SK-N-SH treated with all-trans-retinoic acid at 6 μM for 48 hours (cell line): ENCODE measurements around the gene RALGAPA1.

ENCODE experiments used
- ARNTL ChIP-seq: fragments of 450-650 bp; formaldehyde crosslinking; IDR thresholded peaks from 2 replicates; pipeline ENCODE4 v1.5.0; 2020; ENCODE audit warnings: low read depth, mild to moderate bottlenecking, moderate library complexity, borderline replicate concordance
- BACH2 ChIP-seq: fragments of 250-450 bp; sonication (Bioruptor Pico); IDR thresholded peaks from 2 replicates; pipeline ENCODE4 v1.9.0; 2021; ENCODE audit warnings: mild to moderate bottlenecking, borderline replicate concordance
- TCF4 ChIP-seq: fragments of 250-450 bp; sonication (Bioruptor Pico); IDR thresholded peaks from 2 replicates; pipeline ENCODE4 v1.8.0; 2021; ENCODE audit warnings: mild to moderate bottlenecking, moderate library complexity, borderline replicate concordance
- TF ChIP-seq, protein P1 (sequence below): fragments of 250-450 bp; sonication (Bioruptor Pico); IDR thresholded peaks from 2 replicates; pipeline ENCODE4 v1.5.1; 2020; ENCODE audit warnings: low read depth, mild to moderate bottlenecking, moderate library complexity
- TF ChIP-seq, protein P2 (sequence below): fragments of 250-450 bp; sonication (Bioruptor Pico); IDR thresholded peaks from 2 replicates; pipeline ENCODE4 v1.8.0; 2020; ENCODE audit warnings: mild to moderate bottlenecking, moderate library complexity, borderline replicate concordance

DNA sequence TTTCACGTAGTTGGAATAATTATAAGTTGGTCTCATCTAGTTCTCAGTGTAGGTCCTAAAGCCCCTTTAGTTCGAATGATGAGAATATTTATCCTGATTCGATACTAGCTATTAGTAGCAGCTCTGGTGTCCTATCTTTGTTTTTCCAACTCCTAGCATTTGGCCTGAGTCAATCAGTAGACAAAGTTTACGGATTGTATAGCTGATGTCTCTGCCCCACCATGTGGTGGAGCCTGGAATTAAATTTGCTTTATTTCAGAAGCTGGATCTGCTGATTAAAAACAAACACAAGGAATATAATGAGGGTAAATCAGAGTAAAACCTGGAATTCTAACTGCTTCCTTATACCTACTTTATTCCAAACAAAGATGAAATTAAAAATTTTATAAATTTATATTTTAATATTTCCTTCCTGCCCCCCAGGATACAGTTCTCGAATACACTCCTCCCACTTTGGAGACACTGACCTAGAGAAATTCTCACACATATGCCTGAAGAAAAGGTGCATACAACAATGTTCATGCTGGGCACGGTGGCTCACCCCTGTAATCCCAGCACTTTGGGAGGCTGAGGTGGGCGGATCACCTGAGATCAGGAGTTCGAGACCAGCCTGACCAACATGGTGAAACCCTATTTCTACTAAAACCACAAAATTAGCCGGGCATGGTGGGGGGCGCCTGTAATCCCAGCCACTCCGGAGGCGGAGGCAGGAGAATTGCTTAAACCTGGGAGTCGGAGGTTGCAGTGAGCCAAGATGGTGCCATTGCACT is 9.4 kb upstream of the RALGAPA1 start:
- TF ChIP-seq, protein P1, sequence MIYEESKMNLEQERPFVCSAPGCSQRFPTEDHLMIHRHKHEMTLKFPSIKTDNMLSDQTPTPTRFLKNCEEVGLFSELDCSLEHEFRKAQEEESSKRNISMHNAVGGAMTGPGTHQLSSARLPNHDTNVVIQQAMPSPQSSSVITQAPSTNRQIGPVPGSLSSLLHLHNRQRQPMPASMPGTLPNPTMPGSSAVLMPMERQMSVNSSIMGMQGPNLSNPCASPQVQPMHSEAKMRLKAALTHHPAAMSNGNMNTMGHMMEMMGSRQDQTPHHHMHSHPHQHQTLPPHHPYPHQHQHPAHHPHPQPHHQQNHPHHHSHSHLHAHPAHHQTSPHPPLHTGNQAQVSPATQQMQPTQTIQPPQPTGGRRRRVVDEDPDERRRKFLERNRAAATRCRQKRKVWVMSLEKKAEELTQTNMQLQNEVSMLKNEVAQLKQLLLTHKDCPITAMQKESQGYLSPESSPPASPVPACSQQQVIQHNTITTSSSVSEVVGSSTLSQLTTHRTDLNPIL (CRISPR knock-in tag): no peak
- TF ChIP-seq, protein P2, sequence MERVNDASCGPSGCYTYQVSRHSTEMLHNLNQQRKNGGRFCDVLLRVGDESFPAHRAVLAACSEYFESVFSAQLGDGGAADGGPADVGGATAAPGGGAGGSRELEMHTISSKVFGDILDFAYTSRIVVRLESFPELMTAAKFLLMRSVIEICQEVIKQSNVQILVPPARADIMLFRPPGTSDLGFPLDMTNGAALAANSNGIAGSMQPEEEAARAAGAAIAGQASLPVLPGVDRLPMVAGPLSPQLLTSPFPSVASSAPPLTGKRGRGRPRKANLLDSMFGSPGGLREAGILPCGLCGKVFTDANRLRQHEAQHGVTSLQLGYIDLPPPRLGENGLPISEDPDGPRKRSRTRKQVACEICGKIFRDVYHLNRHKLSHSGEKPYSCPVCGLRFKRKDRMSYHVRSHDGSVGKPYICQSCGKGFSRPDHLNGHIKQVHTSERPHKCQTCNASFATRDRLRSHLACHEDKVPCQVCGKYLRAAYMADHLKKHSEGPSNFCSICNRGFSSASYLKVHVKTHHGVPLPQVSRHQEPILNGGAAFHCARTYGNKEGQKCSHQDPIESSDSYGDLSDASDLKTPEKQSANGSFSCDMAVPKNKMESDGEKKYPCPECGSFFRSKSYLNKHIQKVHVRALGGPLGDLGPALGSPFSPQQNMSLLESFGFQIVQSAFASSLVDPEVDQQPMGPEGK (CRISPR knock-in tag): no peak
- TF ChIP-seq ARNTL (CRISPR knock-in tag) (no peak), BACH2 (no peak), TCF4 (no peak)
